T-helper 1 cell (primary cell): ENCODE data around the gene GRAP2.
"Not testable (repeated sequence)": the region's sequence is repeated elsewhere in the genome, so short reads cannot be mapped to it uniquely, and the experiment has no call there.

Source experiments
- DNase-seq, 5 donors: peaks; one replicate each; pipeline ENCODE4 v3.0.0-alpha.2; 2012 to 2020
- total RNA-seq, 4 donors: gene quantifications; one replicate each; lab custom pipeline; 2026; lab: John Stamatoyannopoulos, UW

The GRAP2 gene
- 52.9 to 129 (median 116) reads per million in 4 donors for total RNA-seq

DNA sequence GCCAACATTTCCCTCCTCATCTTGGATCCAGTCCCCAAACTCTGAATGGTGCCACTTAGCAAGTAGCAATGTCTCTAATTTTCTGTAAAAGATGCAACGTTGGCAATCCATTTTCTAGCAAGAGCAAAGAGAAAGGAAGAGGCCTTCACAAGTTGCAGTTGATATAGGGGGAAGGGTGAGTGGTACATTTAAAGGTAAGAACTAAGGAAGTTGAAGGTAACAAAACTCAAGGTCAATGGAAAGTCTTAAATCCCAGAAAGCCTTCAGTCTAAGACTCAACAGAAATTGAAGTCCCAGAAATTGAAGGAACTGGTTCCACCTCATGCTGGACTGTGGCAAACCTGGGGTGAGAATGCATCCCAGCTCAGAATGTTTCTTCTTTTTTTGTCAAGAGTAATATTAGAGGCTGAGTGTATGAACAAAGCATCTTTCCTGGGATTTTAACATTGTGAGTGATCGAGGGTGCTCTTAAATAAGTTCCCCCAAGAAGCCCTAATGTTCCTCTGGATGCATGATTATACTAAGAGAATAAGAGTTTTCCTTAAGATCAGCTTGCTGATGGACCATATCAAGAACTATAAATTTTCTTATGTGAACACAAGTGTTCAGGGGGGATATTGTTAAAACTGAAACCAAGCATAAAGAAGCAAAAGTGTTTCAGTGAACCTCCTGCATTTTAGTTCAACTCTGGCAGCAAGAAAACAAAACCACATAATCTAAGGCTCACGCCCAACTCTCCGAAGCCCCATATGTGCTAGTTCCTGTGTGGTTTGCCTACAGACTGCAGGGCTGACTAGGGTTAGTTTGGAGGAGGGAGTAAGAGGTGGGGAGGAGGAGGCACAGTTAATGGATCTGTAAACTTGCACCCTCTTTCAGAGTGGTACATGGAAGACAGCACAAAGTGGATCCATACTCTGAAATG, at the start of gene GRAP2:
TSS of gene GRAP2 (plus strand) at position 779 of the 922 bp plus-strand sequence. CDS start 46,023 bp downstream, outside the sequence.
- peak; percentile 26 to 94 (median 57) for DNase-seq

DNA sequence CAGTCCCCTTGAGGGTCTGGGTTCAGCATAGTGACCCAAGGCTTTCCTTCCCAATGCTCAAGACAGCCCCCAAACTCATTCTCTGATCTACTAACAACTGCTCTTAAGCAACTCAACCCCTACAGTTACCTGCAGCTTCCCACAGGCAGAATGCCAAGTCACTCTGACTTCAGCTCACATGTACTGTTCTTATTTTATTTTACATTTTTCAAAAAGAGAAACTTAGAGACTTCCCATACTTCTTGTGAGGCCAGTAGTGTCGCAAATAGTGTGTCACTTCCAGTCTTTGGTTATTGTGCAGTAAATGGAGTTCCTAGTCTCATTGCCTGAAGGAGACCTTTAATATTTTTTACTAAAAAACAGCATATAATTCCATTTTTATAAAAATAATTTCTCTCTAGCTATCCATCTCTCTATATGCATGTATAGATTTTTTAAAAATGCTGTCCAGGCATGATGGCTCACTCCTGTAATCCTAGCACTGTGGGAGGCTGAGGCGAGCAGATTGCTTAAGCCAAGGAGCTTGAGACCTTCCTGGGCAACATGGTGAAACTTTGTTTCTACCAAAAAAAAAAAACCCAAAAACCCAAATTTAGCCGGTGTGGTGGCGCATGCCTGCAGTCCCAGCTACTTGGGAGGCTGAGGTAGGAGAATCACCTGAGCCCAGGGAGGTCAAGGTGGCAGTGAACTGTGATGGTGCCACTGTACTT, 49.1 kb upstream of the GRAP2 start:
- no peak for DNase-seq

DNA sequence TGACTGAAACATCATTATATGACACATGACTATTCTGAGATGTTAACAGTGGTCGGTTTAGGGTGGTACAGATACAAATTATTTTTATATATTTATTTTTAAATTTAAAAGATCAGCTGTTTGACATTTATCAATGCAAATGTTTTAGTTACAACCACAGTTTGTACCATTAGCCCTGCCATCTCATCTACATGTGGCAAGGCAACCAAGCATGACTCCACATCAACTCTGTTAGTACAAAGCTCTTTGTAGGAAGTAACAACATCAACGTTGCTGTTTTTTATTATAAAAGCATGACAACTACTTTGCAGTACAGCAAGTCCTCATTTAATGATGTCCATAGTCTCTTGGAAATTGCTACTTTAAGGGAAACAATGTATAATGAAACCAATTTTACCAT, 48.1 kb upstream of the GRAP2 start:
- DNase-seq, result no peak

DNA sequence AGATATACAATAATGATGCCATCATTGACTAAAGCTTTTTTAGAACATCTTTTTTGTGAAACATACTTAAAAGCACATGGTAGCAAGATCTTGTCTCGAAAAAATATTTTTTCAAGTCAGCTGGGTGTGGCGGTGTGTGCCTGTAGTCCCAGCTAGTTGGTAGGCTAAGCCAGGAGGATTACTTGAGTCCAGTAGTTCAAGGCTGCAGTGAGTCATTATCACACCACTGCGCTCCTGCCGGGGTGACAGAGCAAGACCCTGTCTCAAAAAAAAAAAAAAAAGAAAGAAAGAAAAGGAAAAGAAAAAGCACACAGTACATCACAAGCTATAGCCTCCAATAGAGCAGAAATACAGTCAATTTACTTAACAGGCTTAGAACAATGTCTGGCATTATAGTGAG, 44.3 kb upstream of the GRAP2 start:
- no peak for DNase-seq

GRCh38 chr22:39859903-39860588, 40.8 kb upstream of the GRAP2 start:
- peak in 1 of 5 donors; percentile 20 for DNase-seq

DNA sequence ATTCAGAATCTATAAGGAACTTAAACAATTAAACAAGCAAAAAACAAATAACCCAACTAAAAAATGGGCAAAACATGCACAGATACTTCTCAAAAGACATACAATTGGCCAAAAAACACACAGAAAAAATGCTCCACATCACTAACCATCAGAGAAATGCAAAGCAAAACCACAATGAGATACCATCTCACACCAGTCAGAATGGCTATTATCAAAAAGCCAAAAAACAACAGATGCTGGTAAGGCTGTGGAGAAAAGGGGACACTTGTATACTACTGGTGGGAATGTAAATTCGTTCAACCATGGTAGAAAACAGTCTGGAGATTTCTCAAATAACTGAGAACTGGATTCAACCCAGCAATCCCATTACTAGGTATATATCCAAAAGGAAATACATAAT, 32.1 kb upstream of the GRAP2 start:
- no peak for DNase-seq

DNA sequence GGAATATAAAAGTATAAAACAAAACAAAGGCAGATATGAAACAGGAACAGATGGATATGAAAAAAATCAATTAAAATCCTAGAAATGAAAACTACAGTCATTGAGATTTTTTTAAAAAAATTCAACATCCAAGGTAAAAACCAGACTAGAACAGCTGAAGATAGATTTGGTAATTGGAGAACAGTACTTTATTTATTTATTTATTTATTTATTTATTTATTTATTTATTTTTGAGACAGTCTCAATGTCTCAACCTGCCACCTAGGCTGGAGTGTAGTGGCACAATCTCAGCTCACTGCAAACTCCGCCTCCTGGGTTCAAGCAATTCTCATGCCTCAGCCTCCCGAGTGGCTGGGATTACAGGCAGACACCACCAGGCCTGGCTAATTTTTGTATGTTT, 31.1 kb upstream of the GRAP2 start:
- not testable (repeated sequence) for DNase-seq

GRCh38 chr22:39871008-39871798, 29.7 kb upstream of the GRAP2 start:
- DNase-seq, result no peak

DNA sequence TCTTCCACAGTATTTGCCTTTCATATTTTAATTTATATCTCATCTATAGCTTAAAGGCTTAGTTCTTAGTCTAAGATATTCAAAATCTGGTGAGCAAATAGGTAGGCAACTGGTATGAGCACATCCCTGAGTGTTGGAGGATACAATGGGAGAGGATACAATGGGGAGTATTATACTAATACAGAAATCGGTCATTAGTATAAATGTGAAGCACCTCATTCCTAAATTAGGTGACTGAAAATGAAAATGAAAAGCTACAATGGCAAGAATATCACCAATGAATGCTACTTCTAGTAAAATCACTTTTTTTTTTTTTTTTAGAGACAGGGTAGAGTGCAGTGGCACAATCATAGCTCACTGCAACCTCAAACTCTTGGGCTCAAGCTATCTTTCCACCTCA, 28.3 kb upstream of the GRAP2 start:
- DNase-seq, result no peak

GRCh38 chr22:39873965-39874364, 26.9 kb upstream of the GRAP2 start:
- no peak for DNase-seq

DNA sequence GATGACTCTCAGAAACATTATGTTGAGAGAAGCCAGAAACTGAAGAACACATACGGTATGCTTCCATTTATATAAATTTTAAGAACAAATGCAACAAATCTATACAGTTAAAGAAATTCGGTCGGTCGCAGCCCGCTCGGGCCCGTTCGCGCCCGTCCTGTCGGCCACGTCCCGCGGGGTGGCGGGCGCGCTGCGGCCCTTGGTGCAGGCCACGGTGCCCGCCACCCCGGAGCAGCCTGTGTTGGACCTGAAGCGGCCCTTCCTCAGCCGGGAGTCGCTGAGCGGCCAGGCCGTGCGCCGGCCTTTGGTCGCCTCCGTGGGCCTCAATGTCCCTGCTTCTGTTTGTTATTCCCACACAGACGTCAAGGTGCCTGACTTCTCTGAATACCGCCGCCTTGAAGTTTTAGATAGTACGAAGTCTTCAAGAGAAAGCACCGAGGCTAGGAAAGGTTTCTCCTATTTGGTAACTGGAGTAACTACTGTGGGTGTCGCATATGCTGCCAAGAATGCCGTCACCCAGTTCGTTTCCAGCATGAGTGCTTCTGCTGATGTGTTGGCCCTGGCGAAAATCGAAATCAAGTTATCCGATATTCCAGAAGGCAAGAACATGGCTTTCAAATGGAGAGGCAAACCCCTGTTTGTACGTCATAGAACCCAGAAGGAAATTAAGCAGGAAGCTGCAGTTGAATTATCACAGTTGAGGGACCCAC, 25.6 kb upstream of the GRAP2 start:
- DNase-seq, result peak in 1 of 5 donors; percentile 3

DNA sequence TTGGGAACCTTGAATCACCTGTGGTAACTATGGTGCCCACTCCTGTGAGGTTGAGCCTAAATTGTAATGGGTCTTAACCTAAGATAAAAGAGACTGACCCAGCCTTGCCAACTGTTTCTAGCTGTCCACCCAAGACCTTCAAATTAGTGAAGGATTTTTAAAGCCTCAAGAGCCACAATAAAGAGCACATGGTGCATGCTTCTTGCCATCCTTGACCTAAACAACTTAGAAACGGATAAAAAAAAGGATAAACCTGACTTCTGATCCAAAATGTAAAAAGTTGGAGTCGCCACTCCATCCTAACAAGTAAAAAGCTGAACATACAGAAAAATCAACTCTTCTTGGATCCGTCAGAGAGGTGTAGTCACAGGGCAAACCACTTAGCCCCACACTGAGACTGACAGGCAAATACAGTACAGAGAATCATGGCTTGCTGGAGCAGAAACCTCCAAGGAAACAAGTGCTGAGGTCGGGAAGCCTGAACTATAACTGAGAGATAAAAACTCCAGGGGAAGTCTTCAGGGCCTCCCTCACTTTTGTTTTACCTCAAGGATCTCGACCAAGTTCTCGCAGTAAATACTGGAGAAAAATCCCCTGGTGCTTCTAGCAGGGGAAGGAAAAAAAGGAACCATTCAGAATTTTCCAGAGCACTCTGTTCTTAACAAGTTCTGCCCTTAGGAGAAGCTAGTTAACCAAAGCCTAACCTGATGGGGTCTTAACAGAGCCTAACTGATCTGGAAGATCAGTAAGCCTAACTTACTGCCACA, 23.6 kb upstream of the GRAP2 start:
- no peak for DNase-seq

DNA sequence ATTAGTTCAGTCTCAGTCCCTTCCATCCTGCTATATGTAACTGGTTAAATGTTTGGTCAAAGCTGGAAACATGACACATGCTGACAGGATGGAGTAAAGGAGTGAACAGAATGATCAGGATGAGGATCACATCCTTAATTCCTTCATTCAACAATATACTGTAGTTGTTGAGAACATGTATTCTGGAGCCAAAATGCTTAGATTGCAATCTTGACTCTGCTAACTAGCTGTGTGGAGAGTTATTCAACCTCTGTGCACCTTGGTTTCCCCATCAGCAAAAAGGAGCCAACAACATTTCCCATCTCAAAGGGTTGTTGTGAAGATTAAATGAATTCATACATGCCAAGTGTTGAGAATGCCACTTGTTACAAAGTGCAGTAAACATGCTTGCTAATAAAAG, 20.2 kb upstream of the GRAP2 start:
- no peak for DNase-seq

DNA sequence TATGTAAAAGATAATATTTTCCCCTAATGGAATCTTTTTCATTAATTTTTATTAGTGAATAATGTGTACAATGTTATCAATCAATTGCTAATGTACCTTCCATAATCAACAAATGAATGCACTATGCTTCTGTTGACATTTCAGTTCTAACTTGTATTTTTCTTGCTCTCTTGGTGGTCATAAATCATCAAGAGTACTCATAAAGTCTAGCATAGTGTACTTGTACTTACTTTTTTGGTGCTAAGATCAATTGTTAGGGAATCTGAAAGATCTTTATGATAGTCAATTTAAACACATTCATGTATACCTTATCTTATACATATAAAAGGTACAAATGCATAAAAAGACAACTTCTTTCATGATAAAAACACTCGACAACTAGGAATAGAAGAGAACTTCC, 17.8 kb upstream of the GRAP2 start:
- no peak for DNase-seq

GRCh38 chr22:39889924-39890323, 11.0 kb upstream of the GRAP2 start:
- DNase-seq, result not testable (repeated sequence)

DNA sequence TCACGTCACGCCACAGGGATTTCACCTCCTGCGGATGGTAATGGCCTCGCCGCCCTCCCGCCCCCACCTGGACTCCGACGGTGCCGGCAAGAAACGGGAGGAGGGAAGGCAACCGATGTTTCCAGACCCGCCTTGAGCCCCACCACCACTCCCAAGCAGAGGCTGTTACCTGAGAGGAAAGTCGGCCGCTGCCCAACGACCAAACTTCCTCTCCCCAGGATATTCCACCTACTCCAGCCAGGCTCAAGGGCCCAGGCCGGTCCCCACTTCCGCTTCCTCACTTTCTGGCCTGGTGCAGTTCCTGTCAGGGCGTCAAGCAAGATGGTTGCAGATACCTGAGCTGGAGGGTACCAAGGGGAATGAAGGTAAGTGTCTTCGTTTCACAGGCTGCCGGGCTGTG, 7.4 kb upstream of the GRAP2 start, which contains the start of gene ENTHD1:
TSS of gene ENTHD1 (minus strand) at position 235 of the 400 bp plus-strand sequence. CDS start 6,012 bp downstream, outside the sequence.
- DNase-seq, result no peak

DNA sequence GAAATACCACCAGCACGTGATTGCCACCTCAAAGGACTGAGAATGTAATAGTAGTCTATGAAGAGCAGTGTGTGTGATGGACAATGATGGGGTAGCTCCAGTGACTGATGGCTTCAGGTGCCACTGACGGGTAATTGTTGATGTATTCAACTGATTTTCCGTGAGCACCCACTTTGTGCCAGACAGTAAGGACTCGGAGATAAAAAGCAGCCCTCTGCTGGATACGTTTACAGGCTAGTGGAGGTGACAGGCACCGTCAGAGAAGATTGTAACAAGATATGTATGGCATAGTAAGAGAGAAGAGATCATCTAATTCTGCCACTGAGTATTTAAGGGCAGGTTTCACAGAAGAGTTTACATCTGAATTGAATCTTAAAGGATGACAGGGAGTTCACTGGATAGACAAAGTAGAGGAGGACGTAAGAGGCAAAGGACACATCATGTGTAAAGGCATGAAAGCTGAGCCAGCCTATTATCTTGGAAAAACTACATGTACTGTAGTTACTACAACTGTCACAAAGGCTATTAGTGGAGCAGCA, 6.3 kb upstream of the GRAP2 start:
- no peak for DNase-seq

GRCh38 chr22:39895682-39896081, 5.2 kb upstream of the GRAP2 start:
- no peak for DNase-seq

GRCh38 chr22:39896313-39896996, 4.4 kb upstream of the GRAP2 start:
- no peak for DNase-seq

DNA sequence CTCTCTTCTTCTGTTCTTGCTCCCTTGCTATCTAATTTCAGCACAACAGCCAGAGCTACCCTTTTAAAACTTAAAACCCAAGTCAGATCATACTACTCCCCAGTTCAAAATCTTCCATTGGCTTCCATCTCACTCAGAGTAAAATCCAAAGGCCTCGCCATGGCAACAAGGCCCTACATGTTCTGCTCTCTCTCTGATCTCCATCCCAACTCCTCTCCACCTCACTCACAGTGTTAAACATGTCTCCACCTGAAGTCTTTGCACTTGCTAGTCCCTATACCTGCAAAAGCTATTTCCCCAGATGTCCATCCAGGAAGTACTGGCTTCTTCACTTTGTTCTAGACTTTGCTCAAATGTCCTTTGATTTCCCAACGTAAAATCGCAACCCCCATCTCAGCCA, 3.0 kb upstream of the GRAP2 start:
- DNase-seq, result no peak
